HL-60 (cell line): ENCODE results near the gene DFFA.

Source experiments
- POLR2AphosphoS5 ChIP-seq: IDR thresholded peaks from 2 replicates; pipeline ENCODE4 v1.6.1; 2012; ENCODE audit warnings: low read depth
- TF ChIP-seq, protein P1 (sequence below): IDR thresholded peaks from one replicate; pipeline ENCODE4 v1.5.1; 2011; ENCODE audit warnings: low read length, control low read depth, inconsistent platforms; ENCODE audit not compliant: insufficient read depth

DNA sequence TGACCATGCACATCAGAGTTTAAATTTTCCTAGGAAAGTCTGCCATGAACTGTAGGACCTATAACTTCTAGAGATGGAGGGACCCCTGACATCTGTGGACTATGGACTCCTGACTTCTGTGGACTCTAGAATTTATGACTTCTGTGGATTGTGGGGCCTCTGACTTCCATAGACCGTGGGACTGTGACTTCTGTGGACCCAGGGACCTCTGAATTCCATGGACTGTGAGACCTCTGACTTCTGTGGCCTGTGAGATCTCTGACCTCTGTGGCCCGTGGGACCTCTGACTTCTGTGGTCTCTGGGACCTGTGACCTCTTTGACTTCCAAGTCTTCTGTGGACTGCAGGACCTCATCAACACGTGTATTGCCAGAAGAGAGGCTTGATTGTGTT is 39.2 kb upstream of the DFFA start:
- TF ChIP-seq, protein P1, sequence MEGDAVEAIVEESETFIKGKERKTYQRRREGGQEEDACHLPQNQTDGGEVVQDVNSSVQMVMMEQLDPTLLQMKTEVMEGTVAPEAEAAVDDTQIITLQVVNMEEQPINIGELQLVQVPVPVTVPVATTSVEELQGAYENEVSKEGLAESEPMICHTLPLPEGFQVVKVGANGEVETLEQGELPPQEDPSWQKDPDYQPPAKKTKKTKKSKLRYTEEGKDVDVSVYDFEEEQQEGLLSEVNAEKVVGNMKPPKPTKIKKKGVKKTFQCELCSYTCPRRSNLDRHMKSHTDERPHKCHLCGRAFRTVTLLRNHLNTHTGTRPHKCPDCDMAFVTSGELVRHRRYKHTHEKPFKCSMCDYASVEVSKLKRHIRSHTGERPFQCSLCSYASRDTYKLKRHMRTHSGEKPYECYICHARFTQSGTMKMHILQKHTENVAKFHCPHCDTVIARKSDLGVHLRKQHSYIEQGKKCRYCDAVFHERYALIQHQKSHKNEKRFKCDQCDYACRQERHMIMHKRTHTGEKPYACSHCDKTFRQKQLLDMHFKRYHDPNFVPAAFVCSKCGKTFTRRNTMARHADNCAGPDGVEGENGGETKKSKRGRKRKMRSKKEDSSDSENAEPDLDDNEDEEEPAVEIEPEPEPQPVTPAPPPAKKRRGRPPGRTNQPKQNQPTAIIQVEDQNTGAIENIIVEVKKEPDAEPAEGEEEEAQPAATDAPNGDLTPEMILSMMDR: no peak
- TF ChIP-seq POLR2AphosphoS5: no peak
